ENCODE results near the gene IL18. TPM values are rescaled to one million over a fixed set of nuclear protein-coding genes. Genes with fewer than 3 reads are reported as not detected.

Gene IL18
- polyA plus RNA-seq, 1 donor from 2014 or later, result not detected

DNA sequence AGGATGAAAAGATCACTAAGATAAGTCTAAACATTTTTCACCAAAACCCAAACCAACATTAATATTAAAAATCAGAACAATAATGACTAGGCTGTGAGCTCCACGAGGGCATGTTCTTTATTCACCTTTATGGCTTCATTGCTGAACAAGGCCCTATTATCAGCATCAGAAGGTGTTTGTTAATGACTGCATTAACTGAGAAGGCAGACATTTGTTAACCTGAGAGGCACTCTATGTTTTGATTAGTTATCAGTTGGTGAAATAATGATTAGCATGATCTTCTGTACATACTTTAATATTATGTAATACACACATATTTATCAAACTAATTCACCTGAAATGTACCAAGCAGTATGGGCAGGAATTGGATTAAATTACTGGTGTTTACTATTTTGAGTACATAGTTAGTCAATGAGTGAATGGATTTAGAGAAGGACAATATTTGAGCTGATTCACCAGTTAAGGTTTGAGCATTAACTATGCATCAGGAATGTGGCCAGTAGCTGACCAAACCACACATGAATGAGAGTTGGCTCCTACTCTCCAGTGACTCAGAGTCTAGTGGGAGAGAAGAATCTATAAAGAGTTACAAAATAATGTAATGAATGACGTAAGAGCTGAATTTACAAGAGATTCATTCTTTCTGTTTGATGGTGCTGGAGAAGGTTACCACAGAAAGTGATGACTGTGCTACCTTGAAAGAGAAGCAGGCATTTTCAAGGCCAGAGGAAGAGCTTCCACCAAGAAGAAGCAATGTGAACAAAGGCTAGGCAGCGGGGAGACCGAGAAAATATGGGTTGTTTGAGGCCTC lies 6.7 kb downstream of the IL18 start:
- Histone ChIP-seq H3K27me3 (ENCODE audit: insufficient read depth, low read depth, low read length) (no peaks in the 10 kb centered on the region), H2AFZ (ENCODE audit: low read depth, low read length) (no peak overlapping the region)

DNA sequence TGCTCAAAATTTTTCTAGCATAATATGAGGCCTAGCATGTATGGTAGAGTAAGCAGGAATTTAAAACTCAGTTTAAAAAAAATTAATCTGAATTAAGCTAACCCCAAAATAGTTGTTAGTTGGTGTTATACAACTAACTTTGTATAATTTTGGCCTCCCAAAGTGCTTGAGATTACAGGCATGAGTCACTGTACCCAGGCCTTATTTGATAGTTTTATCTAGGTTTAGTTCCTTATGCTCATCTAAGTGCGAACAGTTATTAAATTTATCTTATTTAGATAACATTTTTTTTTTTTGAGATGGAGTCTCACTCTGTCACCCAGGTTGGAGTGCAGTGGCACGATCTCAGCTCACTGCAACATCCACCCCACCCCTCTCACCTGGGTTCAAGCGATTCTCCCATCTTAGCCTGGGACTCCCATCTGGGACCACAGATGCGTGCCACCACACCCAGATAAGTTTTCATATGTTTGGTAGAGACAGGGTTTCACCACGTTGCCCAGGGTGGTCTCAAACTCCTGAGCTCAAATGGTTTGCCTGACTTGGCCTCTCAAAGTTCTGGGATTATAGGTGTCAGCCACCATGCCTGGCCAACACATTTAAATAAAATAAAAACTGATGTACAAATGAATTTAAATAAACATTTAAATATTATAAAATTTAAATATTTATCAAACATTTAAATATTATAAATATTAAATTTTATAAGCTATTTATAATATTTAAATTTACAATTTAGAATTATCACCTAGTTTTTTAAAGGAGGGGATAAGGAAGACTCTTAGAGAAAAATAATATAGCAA lies 7.5 kb downstream of the IL18 start:
- Histone ChIP-seq H3K4me2 (ENCODE audit: low read length) (no peak overlapping the region), H3K27ac (ENCODE audit: low read length) (no peak overlapping the region), H3F3A (ENCODE audit: insufficient read depth, low read length, poor library complexity, severe bottlenecking) (no peaks in the 10 kb centered on the region), H4K20me1 (ENCODE audit: insufficient read depth) (no peaks in the 10 kb centered on the region), H3K27me3 (ENCODE audit: insufficient read depth, low read depth, low read length) (no peaks in the 10 kb centered on the region), H3K9me2 (ENCODE audit: insufficient read depth, low read length) (no peaks in the 10 kb centered on the region), H2AFZ (ENCODE audit: low read depth, low read length) (no peak overlapping the region), H3K79me2 (replicated peaks; ENCODE audit: insufficient read depth, low read length) (no peaks in the 10 kb centered on the region), H3K36me3 (ENCODE audit: insufficient read depth, low read length) (no peaks in the 10 kb centered on the region), H3K9me3 (ENCODE audit: low read length) (no peaks in the 10 kb centered on the region), H3K9ac (ENCODE audit: low read length) (no peak overlapping the region), H3K4me3 (ENCODE audit: low read length) (no peak overlapping the region)
- TF ChIP-seq POLR2AphosphoS5 (IDR thresholded peaks at IDR 0.05) (no peak), MXI1 (conservative IDR thresholded peaks at IDR 0.05; ENCODE audit: poor library complexity, severe bottlenecking) (no peak), SMC3 (conservative IDR thresholded peaks at IDR 0.05; ENCODE audit: poor library complexity) (no peak), EP300 (conservative IDR thresholded peaks at IDR 0.05; ENCODE audit: poor library complexity, severe bottlenecking) (no peak), RAD21 (conservative IDR thresholded peaks at IDR 0.05) (no peak), TAF1 (IDR thresholded peaks at IDR 0.05; ENCODE audit: low read depth) (no peak)
- TF ChIP-seq, protein P1, sequence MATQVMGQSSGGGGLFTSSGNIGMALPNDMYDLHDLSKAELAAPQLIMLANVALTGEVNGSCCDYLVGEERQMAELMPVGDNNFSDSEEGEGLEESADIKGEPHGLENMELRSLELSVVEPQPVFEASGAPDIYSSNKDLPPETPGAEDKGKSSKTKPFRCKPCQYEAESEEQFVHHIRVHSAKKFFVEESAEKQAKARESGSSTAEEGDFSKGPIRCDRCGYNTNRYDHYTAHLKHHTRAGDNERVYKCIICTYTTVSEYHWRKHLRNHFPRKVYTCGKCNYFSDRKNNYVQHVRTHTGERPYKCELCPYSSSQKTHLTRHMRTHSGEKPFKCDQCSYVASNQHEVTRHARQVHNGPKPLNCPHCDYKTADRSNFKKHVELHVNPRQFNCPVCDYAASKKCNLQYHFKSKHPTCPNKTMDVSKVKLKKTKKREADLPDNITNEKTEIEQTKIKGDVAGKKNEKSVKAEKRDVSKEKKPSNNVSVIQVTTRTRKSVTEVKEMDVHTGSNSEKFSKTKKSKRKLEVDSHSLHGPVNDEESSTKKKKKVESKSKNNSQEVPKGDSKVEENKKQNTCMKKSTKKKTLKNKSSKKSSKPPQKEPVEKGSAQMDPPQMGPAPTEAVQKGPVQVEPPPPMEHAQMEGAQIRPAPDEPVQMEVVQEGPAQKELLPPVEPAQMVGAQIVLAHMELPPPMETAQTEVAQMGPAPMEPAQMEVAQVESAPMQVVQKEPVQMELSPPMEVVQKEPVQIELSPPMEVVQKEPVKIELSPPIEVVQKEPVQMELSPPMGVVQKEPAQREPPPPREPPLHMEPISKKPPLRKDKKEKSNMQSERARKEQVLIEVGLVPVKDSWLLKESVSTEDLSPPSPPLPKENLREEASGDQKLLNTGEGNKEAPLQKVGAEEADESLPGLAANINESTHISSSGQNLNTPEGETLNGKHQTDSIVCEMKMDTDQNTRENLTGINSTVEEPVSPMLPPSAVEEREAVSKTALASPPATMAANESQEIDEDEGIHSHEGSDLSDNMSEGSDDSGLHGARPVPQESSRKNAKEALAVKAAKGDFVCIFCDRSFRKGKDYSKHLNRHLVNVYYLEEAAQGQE (IDR thresholded peaks at IDR 0.05; ENCODE audit: borderline replicate concordance), result no peak
- TF ChIP-seq, protein P2, sequence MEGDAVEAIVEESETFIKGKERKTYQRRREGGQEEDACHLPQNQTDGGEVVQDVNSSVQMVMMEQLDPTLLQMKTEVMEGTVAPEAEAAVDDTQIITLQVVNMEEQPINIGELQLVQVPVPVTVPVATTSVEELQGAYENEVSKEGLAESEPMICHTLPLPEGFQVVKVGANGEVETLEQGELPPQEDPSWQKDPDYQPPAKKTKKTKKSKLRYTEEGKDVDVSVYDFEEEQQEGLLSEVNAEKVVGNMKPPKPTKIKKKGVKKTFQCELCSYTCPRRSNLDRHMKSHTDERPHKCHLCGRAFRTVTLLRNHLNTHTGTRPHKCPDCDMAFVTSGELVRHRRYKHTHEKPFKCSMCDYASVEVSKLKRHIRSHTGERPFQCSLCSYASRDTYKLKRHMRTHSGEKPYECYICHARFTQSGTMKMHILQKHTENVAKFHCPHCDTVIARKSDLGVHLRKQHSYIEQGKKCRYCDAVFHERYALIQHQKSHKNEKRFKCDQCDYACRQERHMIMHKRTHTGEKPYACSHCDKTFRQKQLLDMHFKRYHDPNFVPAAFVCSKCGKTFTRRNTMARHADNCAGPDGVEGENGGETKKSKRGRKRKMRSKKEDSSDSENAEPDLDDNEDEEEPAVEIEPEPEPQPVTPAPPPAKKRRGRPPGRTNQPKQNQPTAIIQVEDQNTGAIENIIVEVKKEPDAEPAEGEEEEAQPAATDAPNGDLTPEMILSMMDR (IDR thresholded peaks at IDR 0.05; ENCODE audit: poor library complexity, severe bottlenecking), result no peak

More for the DNA sequence above, 6.7 kb downstream of the IL18 start:
- Histone ChIP-seq H3K4me2 (ENCODE audit: low read length) (no peak overlapping the region), H3K36me3 (ENCODE audit: insufficient read depth, low read length) (no peaks in the 10 kb centered on the region), H3K9ac (ENCODE audit: low read length) (no peak overlapping the region), H4K20me1 (ENCODE audit: insufficient read depth) (no peaks in the 10 kb centered on the region), H3K79me2 (replicated peaks; ENCODE audit: insufficient read depth, low read length) (no peaks in the 10 kb centered on the region), H3K9me3 (ENCODE audit: low read length) (no peaks in the 10 kb centered on the region), H3K9me2 (ENCODE audit: insufficient read depth, low read length) (no peaks in the 10 kb centered on the region), H3F3A (ENCODE audit: insufficient read depth, low read length, poor library complexity, severe bottlenecking) (no peaks in the 10 kb centered on the region), H3K4me3 (ENCODE audit: low read length) (no peak overlapping the region), H3K27ac (ENCODE audit: low read length) (no peak overlapping the region)
- TF ChIP-seq RAD21 (conservative IDR thresholded peaks at IDR 0.05), result no peak
- no peak for TF ChIP-seq POLR2AphosphoS5 (IDR thresholded peaks at IDR 0.05)
- no peak for TF ChIP-seq SMC3 (conservative IDR thresholded peaks at IDR 0.05; ENCODE audit: poor library complexity)
- TF ChIP-seq, protein P2 (IDR thresholded peaks at IDR 0.05; ENCODE audit: poor library complexity, severe bottlenecking), result no peak
- no peak for TF ChIP-seq MXI1 (conservative IDR thresholded peaks at IDR 0.05; ENCODE audit: poor library complexity, severe bottlenecking)
- TF ChIP-seq, protein P1 (IDR thresholded peaks at IDR 0.05; ENCODE audit: borderline replicate concordance), result no peak
- TF ChIP-seq TAF1 (IDR thresholded peaks at IDR 0.05; ENCODE audit: low read depth), result no peak
- no peak for TF ChIP-seq EZH2 (IDR thresholded peaks at IDR 0.05; ENCODE audit: borderline replicate concordance, insufficient read depth, low read length, poor library complexity, severe bottlenecking)
